Colonic mucosa (tissue), 4 donors: ENCODE measurements around the gene ATF4. TPM values are rescaled to one million over a fixed set of nuclear protein-coding genes. Genes with fewer than 3 reads are reported as not detected.
A peak's percentile ranks its signal among the peaks of the same experiment; 100 is the strongest.
"Not testable (repeated sequence)": the region's sequence is repeated elsewhere in the genome, so short reads cannot be mapped to it uniquely, and the experiment has no call there.

ENCODE experiments used
- DNase-seq: peaks from one replicate; pipeline ENCODE4 v3.0.0-alpha.2; 2020
- H3K27ac ChIP-seq: fragments of 200-600 bp; one replicate; pipeline ENCODE4 v1.8.0; 2021
- H3K27me3 ChIP-seq: fragments of 200-600 bp; one replicate; pipeline ENCODE4 v1.8.0; 2021
- H3K36me3 ChIP-seq: fragments of 200-600 bp; one replicate; pipeline ENCODE4 v1.8.0; 2021
- H3K4me1 ChIP-seq: fragments of 200-600 bp; one replicate; pipeline ENCODE4 v1.8.0; 2021; ENCODE audit warnings: mild to moderate bottlenecking
- H3K4me3 ChIP-seq: fragments of 200-600 bp; one replicate; pipeline ENCODE4 v1.8.0; 2021
- H3K9ac ChIP-seq, 2 donors: one replicate each; pipeline ENCODE4 v1.7.0; 2013; ENCODE audit warnings: control low read depth in 2 of 2, low read depth in 2 of 2, low read length in 2 of 2
- H3K9me3 ChIP-seq: fragments of 200-600 bp; one replicate; pipeline ENCODE4 v1.8.0; 2021
- CTCF ChIP-seq: fragments of 200-600 bp; IDR thresholded peaks from one replicate; pipeline ENCODE4 v1.8.0; 2022; ENCODE audit warnings: antibody characterized with exemption, mild to moderate bottlenecking
- intact Hi-C: fragments of 100-400 bp; cut with DNase I; formaldehyde crosslinking; loops from one replicate; pipeline ENCODE4 v1.14.1; 2022
- total RNA-seq, 2 donors: library from RNA; stranded (reverse); fragmentation: NEBNext Ultra II Directional in 1 of 2; extraction: Animal tissue kit (Norgen Biotek cat#: 25700) in 1 of 2; gene quantifications; one replicate each; pipeline ENCODE4 v1.2.1, GENCODE V29; 2021
- donor health status: healthy.
- donor health status: DM: no; HTN: no; CAD: no.
- donor health status: DM: no; HTN: no; CAD: no.

The ATF4 gene
- total RNA-seq, 2 donors from 2014 or later, result 279 to 302 TPM

- intact Hi-C loops, result loop anchor here (5.0 kb wide), 1 partner anchor 122 kb away; the partner anchor contains the start of gene TAB1
- H3K9ac ChIP-seq, result peak overlapping the region; percentile 90 to 96
- peaks cover 9% of the 10 kb centered on the region for H3K4me1 ChIP-seq
- peaks cover 4% of the 10 kb centered on the region for H3K36me3 ChIP-seq
- no peak for TF ChIP-seq CTCF
- peak; percentile 65 for DNase-seq
- H3K4me3 ChIP-seq, result peak overlapping the region; percentile 83
- H3K27me3 ChIP-seq, result no peaks in the 10 kb centered on the region
- H3K27ac ChIP-seq, result peak overlapping the region; percentile 96
- H3K9me3 ChIP-seq, result no peaks in the 10 kb centered on the region
These were observed 1.2 kb upstream of the ATF4 start for GRCh38 chr22:39518996-39519680.

- Histone ChIP-seq H3K27me3 (no peaks in the 10 kb centered on the region), H3K9me3 (no peaks in the 10 kb centered on the region), H3K27ac (peak overlapping the region; percentile 96), H3K4me1 (peaks cover 9% of the 10 kb centered on the region), H3K4me3 (peak overlapping the region; percentile 83), H3K36me3 (peaks cover 4% of the 10 kb centered on the region), H3K9ac (peak overlapping the region; percentile 90 to 96)
- TF ChIP-seq CTCF, result no peak
- peak; percentile 97 for DNase-seq
- intact Hi-C loops, result loop anchor here (5.0 to 10.0 kb wide), 3 partner anchors 122 to 345 kb away; partner anchors contain the start of genes RPL3 and TAB1
These were observed 609 bp upstream of the ATF4 start for GRCh38 chr22:39519681-39520225.

- H3K9me3 ChIP-seq, H3K36me3 ChIP-seq, H3K4me1 ChIP-seq, DNase-seq, H3K27me3 ChIP-seq: not testable (repeated sequence)
- H3K9ac ChIP-seq, result peak overlapping the region; percentile 96 to 97
- peak overlapping the region; percentile 96 for H3K27ac ChIP-seq
- H3K4me3 ChIP-seq, result peak overlapping the region; percentile 83
- intact Hi-C loops, result loop anchor here (10.0 kb wide), 2 partner anchors 206 to 346 kb away; partner anchors contain the start of gene RPL3
These were observed 934 bp downstream of the ATF4 start for GRCh38 chr22:39521106-39521885.

GRCh38 chr22:39522091-39522490 lies 1.7 kb downstream of the ATF4 start:
- Histone ChIP-seq H3K4me1 (peaks cover 14% of the 10 kb centered on the region), H3K4me3 (peak overlapping the region; percentile 83), H3K9ac (peak overlapping the region; percentile 96 to 97), H3K27ac (peak overlapping the region; percentile 96)
- not testable (repeated sequence) for H3K9me3 ChIP-seq, H3K27me3 ChIP-seq, H3K36me3 ChIP-seq, DNase-seq
- intact Hi-C loops, result loop anchor here (10.0 kb wide), 2 partner anchors 207 to 347 kb away; partner anchors contain the start of gene RPL3

- no peaks in the 10 kb centered on the region for H3K27me3 ChIP-seq
- DNase-seq, result peak; percentile 70
- H3K4me3 ChIP-seq, result peak overlapping the region; percentile 83
- intact Hi-C loops, result loop anchor here (10.0 kb wide), 2 partner anchors 208 to 348 kb away; partner anchors contain the start of gene RPL3
- peaks cover 20% of the 10 kb centered on the region for H3K4me1 ChIP-seq
- H3K9me3 ChIP-seq, result no peaks in the 10 kb centered on the region
- peak overlapping the region; percentile 52 to 96 for H3K9ac ChIP-seq
- no peak for TF ChIP-seq CTCF
- peaks cover 4% of the 10 kb centered on the region for H3K36me3 ChIP-seq
- H3K27ac ChIP-seq, result peak overlapping the region; percentile 96
These were observed 2.4 kb downstream of the ATF4 start for GRCh38 chr22:39522567-39523300.
